Measurements from ENCODE around the gene NLGN4X.

NLGN4X gene

DNA sequence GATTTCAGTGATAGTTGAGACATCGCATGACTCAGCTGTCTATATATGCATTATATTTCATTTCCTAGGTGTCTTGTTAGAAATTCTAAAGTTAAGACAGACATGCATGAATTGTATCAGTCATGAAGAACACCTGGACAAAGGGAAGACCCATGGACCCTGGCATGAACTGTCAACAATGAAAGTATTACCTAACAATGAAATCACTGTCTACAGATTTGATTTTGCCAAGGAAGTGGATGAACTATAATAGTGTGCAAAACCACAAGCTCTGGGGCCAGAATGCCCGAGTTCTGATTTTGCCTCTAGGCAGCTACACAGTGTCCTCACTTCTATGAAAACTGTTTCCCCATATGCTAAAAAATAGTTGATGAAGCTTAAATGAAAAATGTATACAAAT lies 386.1 kb downstream of the NLGN4X start:
- Histone ChIP-seq H3K27me3 (no peaks in the 10 kb centered on the region), H3K4me3 (ENCODE audit: low read depth, low read length) (no peak overlapping the region), H3K36me3 (no peaks in the 10 kb centered on the region), H3K4me1 (no peaks in the 10 kb centered on the region), H3K9me3 (no peaks in the 10 kb centered on the region)
- DNase-seq, result no peak
- no peak for TF ChIP-seq CTCF (IDR thresholded peaks at IDR 0.05; ENCODE audit: low read depth, low read length)
